Type B pancreatic cell (in vitro differentiated cells): Measurements from ENCODE around the gene KIAA1671. TPM values are rescaled to one million over a fixed set of nuclear protein-coding genes. Genes with fewer than 3 reads are reported as not detected.
"Not testable (repeated sequence)": the region's sequence is repeated elsewhere in the genome, so short reads cannot be mapped to it uniquely, and the experiment has no call there.

Source experiments
- DNase-seq: peaks from one replicate; pipeline ENCODE4 v3.0.0; 2021; ENCODE audit warnings: mixed read lengths; ENCODE audit not compliant: unreplicated experiment; ENCODE audit errors: extremely low spot score
- H3K27ac Mint-ChIP-seq: 2 replicates; pipeline ENCODE4 v1.8.0; 2021; ENCODE audit warnings: mild to moderate bottlenecking, mixed read lengths
- H3K27me3 Mint-ChIP-seq: 2 replicates; pipeline ENCODE4 v1.8.0; 2021; ENCODE audit warnings: mixed read lengths
- H3K36me3 Mint-ChIP-seq: 2 replicates; pipeline ENCODE4 v1.8.0; 2021; ENCODE audit warnings: mixed read lengths
- H3K4me1 Mint-ChIP-seq: one replicate; pipeline ENCODE4 v1.8.0; 2021; ENCODE audit warnings: mixed read lengths; ENCODE audit not compliant: unreplicated experiment
- H3K4me3 Mint-ChIP-seq: 2 replicates; pipeline ENCODE4 v1.8.0; 2021; ENCODE audit warnings: mild to moderate bottlenecking, mixed read lengths
- H3K9me3 Mint-ChIP-seq: 2 replicates; pipeline ENCODE4 v1.8.0; 2021; ENCODE audit warnings: mixed read lengths
- CTCF ChIP-seq: fragments of 200-600 bp; sonication (generic); conservative IDR thresholded peaks from 2 replicates; pipeline ENCODE4 v1.5.0; 2021; ENCODE audit warnings: antibody characterized with exemption, mild to moderate bottlenecking
- total RNA-seq: library from RNA; stranded (reverse); gene quantifications from 2 replicates; pipeline ENCODE4 v1.2.1, GENCODE V29; 2021; ENCODE audit warnings: low replicate concordance

Gene KIAA1671
- total RNA-seq, 1 donor from 2014 or later = 22.9 TPM

GRCh38 chr22:25174888-25175411, 222.4 kb downstream of the KIAA1671 start:
- no peak overlapping the region for H3K4me3 Mint-ChIP-seq
- H3K36me3 Mint-ChIP-seq = peaks cover 11% of the 10 kb centered on the region
- TF ChIP-seq CTCF = no peak
- H3K9me3 Mint-ChIP-seq = peaks cover 6% of the 10 kb centered on the region
- DNase-seq = no peak
- no peaks in the 10 kb centered on the region for H3K27me3 Mint-ChIP-seq
- no peak overlapping the region for H3K27ac Mint-ChIP-seq
- no peaks in the 10 kb centered on the region for H3K4me1 Mint-ChIP-seq

- DNase-seq = no peak
- Mint-ChIP-seq H3K27me3 (no peaks in the 10 kb centered on the region), H3K4me1 (no peaks in the 10 kb centered on the region), H3K9me3 (peaks cover 6% of the 10 kb centered on the region), H3K36me3 (peaks cover 12% of the 10 kb centered on the region), H3K4me3 (no peak overlapping the region), H3K27ac (no peak overlapping the region)
- no peak for TF ChIP-seq CTCF
These were observed 223.7 kb downstream of the KIAA1671 start for GRCh38 chr22:25176175-25176574.

- no peak overlapping the region for H3K4me3 Mint-ChIP-seq
- no peaks in the 10 kb centered on the region for H3K4me1 Mint-ChIP-seq
- no peak for TF ChIP-seq CTCF
- peaks cover 6% of the 10 kb centered on the region for H3K9me3 Mint-ChIP-seq
- no peak for DNase-seq
- H3K36me3 Mint-ChIP-seq = peaks cover 12% of the 10 kb centered on the region
- H3K27me3 Mint-ChIP-seq = no peaks in the 10 kb centered on the region
- H3K27ac Mint-ChIP-seq = no peak overlapping the region
These were observed 224.3 kb downstream of the KIAA1671 start for GRCh38 chr22:25176799-25177198.

- Mint-ChIP-seq H3K36me3 (peaks cover 12% of the 10 kb centered on the region), H3K9me3 (peaks cover 6% of the 10 kb centered on the region), H3K4me3 (no peak overlapping the region), H3K27me3 (no peaks in the 10 kb centered on the region), H3K27ac (no peak overlapping the region), H3K4me1 (no peaks in the 10 kb centered on the region)
- TF ChIP-seq CTCF = no peak
- no peak for DNase-seq
These were observed 224.7 kb downstream of the KIAA1671 start for GRCh38 chr22:25177226-25177625.

- H3K36me3 Mint-ChIP-seq = peaks cover 12% of the 10 kb centered on the region
- H3K4me3 Mint-ChIP-seq = no peak overlapping the region
- H3K9me3 Mint-ChIP-seq = peaks cover 6% of the 10 kb centered on the region
- DNase-seq = no peak
- TF ChIP-seq CTCF = no peak
- H3K4me1 Mint-ChIP-seq = no peaks in the 10 kb centered on the region
- no peak overlapping the region for H3K27ac Mint-ChIP-seq
- no peaks in the 10 kb centered on the region for H3K27me3 Mint-ChIP-seq
These were observed 225.4 kb downstream of the KIAA1671 start for GRCh38 chr22:25177895-25178294.

GRCh38 chr22:25178348-25178747, 225.8 kb downstream of the KIAA1671 start:
- H3K27me3 Mint-ChIP-seq, H3K4me1 Mint-ChIP-seq, H3K27ac Mint-ChIP-seq, H3K4me3 Mint-ChIP-seq, DNase-seq, H3K9me3 Mint-ChIP-seq: not testable (repeated sequence)
- H3K36me3 Mint-ChIP-seq = peaks cover 12% of the 10 kb centered on the region

- peaks cover 12% of the 10 kb centered on the region for H3K36me3 Mint-ChIP-seq
- not testable (repeated sequence) for H3K9me3 Mint-ChIP-seq, H3K27ac Mint-ChIP-seq, H3K4me1 Mint-ChIP-seq, DNase-seq, H3K27me3 Mint-ChIP-seq, H3K4me3 Mint-ChIP-seq
These were observed 226.5 kb downstream of the KIAA1671 start for GRCh38 chr22:25178869-25179631.
